NT2/D1 (cell line): ENCODE data around the gene PYURF.

Experiments used
- YY1 ChIP-seq: IDR thresholded peaks from 2 replicates; pipeline ENCODE4 v1.6.1; 2011; ENCODE audit not compliant: insufficient read length, insufficient read depth
- ZNF274 ChIP-seq: IDR thresholded peaks from 2 replicates; pipeline ENCODE4 v1.6.1; 2011; ENCODE audit warnings: mild to moderate bottlenecking, low read depth, low read length

- no peak for TF ChIP-seq ZNF274
- no peak for TF ChIP-seq YY1
Measured at GRCh38 chr4:88526221-88526815, 2.7 kb upstream of the PYURF start.
